Right atrium auricular region (tissue), 2 donors: Measurements from ENCODE around the gene KAZN. TPM values are rescaled to one million over a fixed set of nuclear protein-coding genes. Genes with fewer than 3 reads are reported as not detected.

ENCODE experiments used
- DNase-seq: peaks from one replicate; pipeline ENCODE4 v3.0.0-alpha.2; 2019; ENCODE audit warnings: low spot score
- H3K27ac ChIP-seq, 2 donors: fragments of 200-600 bp; sonication (generic); 1 replicate in 1 of 2; 2 replicates in 1 of 2; pipeline ENCODE4 v1.5.1; 2016 to 2019
- H3K27me3 ChIP-seq, 2 donors: fragments of 200-600 bp; sonication (generic); one replicate each; pipeline versions ENCODE4 v1.5.1 to v1.6.0; 2017 to 2019
- H3K36me3 ChIP-seq: fragments of 200-600 bp; sonication (generic); one replicate; pipeline ENCODE4 v1.5.1; 2016
- H3K4me1 ChIP-seq, 2 donors: fragments of 200-600 bp; sonication (generic); one replicate each; pipeline versions ENCODE4 v1.5.1 to v1.6.0; 2017 to 2019
- H3K4me3 ChIP-seq, 2 donors: fragments of 200-600 bp; sonication (generic); 1 replicate in 1 of 2; 2 replicates in 1 of 2; pipeline ENCODE4 v1.5.1; 2017 to 2019; ENCODE audit warnings: mild to moderate bottlenecking in 1 of 2, moderate library complexity in 1 of 2
- H3K9me3 ChIP-seq, 2 donors: fragments of 200-600 bp; sonication (generic); one replicate each; pipeline ENCODE4 v1.5.1; 2019
- CTCF ChIP-seq, 2 donors: fragments of 200-600 bp; sonication (generic); IDR thresholded peaks; one replicate each; pipeline ENCODE4 v1.5.1; 2019; ENCODE audit warnings: antibody characterized with exemption in 2 of 2
- total RNA-seq, 2 donors: library from RNA; depleted of rRNA; stranded (reverse); fragments of >200 nt; gene quantifications; one replicate each; pipeline ENCODE4 v1.1.0, GENCODE V29; 2016

The KAZN gene
- total RNA-seq, 2 donors from 2014 or later, result 3.9 to 6.8 TPM

GRCh38 chr1:15157524-15158399, 559.3 kb downstream of the KAZN start:
- no peaks in the 10 kb centered on the region for H3K36me3 ChIP-seq
- peaks cover 0 to 13% of the 10 kb centered on the region in 2 donors for H3K4me1 ChIP-seq
- H3K9me3 ChIP-seq, result no peaks in the 10 kb centered on the region
- H3K27me3 ChIP-seq, result no peaks in the 10 kb centered on the region
- no peak for DNase-seq
- no peak overlapping the region for H3K27ac ChIP-seq
- no peak for TF ChIP-seq CTCF (IDR thresholded peaks at IDR 0.05)
- H3K4me3 ChIP-seq, result no peak overlapping the region

GRCh38 chr1:15158506-15159165, 560.2 kb downstream of the KAZN start:
- H3K27me3 ChIP-seq, result no peaks in the 10 kb centered on the region
- no peaks in the 10 kb centered on the region for H3K36me3 ChIP-seq
- no peak overlapping the region for H3K27ac ChIP-seq
- no peak for TF ChIP-seq CTCF (IDR thresholded peaks at IDR 0.05)
- H3K4me1 ChIP-seq, result peaks cover 0 to 13% of the 10 kb centered on the region in 2 donors
- DNase-seq, result no peak
- H3K4me3 ChIP-seq, result no peak overlapping the region
- no peaks in the 10 kb centered on the region for H3K9me3 ChIP-seq

GRCh38 chr1:15159166-15159555, 560.7 kb downstream of the KAZN start:
- Histone ChIP-seq H3K27me3 (no peaks in the 10 kb centered on the region), H3K36me3 (no peaks in the 10 kb centered on the region), H3K4me3 (no peak overlapping the region), H3K9me3 (no peaks in the 10 kb centered on the region), H3K27ac (no peak overlapping the region), H3K4me1 (peaks cover 0 to 9% of the 10 kb centered on the region in 2 donors)
- DNase-seq, result no peak
- no peak for TF ChIP-seq CTCF (IDR thresholded peaks at IDR 0.05)

- no peak for DNase-seq
- H3K27me3 ChIP-seq, result no peaks in the 10 kb centered on the region
- no peaks in the 10 kb centered on the region for H3K4me1 ChIP-seq
- H3K36me3 ChIP-seq, result no peaks in the 10 kb centered on the region
- no peak overlapping the region for H3K27ac ChIP-seq
- no peaks in the 10 kb centered on the region for H3K9me3 ChIP-seq
- no peak for TF ChIP-seq CTCF (IDR thresholded peaks at IDR 0.05)
- H3K4me3 ChIP-seq, result no peak overlapping the region
Measured at GRCh38 chr1:15160626-15161025, 562.1 kb downstream of the KAZN start.

GRCh38 chr1:15167386-15167785, 568.9 kb downstream of the KAZN start:
- Histone ChIP-seq H3K9me3 (no peaks in the 10 kb centered on the region), H3K27ac (no peak overlapping the region), H3K27me3 (no peaks in the 10 kb centered on the region), H3K4me1 (peaks cover 0 to 4% of the 10 kb centered on the region in 2 donors), H3K4me3 (no peak overlapping the region), H3K36me3 (no peaks in the 10 kb centered on the region)
- TF ChIP-seq CTCF (IDR thresholded peaks at IDR 0.05), result no peak
- no peak for DNase-seq
